ENCODE measurements around the gene GCNT2. TPM values are rescaled to one million over a fixed set of nuclear protein-coding genes. Genes with fewer than 3 reads are reported as not detected.

GCNT2 gene
- total RNA-seq, 1 experiment from 2014 or later, result 42.8 TPM

- intact Hi-C loops (cut with micrococcal nuclease; ENCODE audit: unreplicated experiment), result no loop called here
Measured at GRCh38 chr6:10511477-10511876, 9.7 kb upstream of the GCNT2 start.

GRCh38 chr6:10513544-10513943 is 7.6 kb upstream of the GCNT2 start:
- Histone ChIP-seq H3K27ac (ENCODE audit: low read length) (no peak overlapping the region), H3K9me3 (ENCODE audit: control insufficient read depth, insufficient read depth, low read depth, low read length) (no peaks in the 10 kb centered on the region), H3K27me3 (ENCODE audit: control insufficient read depth, insufficient read depth, low read length) (no peaks in the 10 kb centered on the region), H3K4me1 (ENCODE audit: control insufficient read depth, insufficient read depth, low read length) (peaks cover 18% of the 10 kb centered on the region), H3K4me3 (ENCODE audit: low read depth in 2 of 2, low read length in 2 of 2) (no peak overlapping the region), H3K36me3 (ENCODE audit: control insufficient read depth, insufficient read depth, low read length) (no peaks in the 10 kb centered on the region)
- no peak for TF ChIP-seq TCF7L2 (IDR thresholded peaks at IDR 0.05; ENCODE audit: low read depth, low read length)
- TF ChIP-seq CTCF (IDR thresholded peaks at IDR 0.05), result no peak
- no peak for TF ChIP-seq SIN3A (IDR thresholded peaks at IDR 0.05; ENCODE audit: borderline replicate concordance, insufficient read depth, low read depth, low read length)
- no peak for TF ChIP-seq POLR2AphosphoS5 (IDR thresholded peaks at IDR 0.05; ENCODE audit: low read depth, low read length)
- TF ChIP-seq REST (IDR thresholded peaks at IDR 0.05; ENCODE audit: insufficient read depth in 1 of 2, low read depth in 2 of 2, low read length in 1 of 2), result no peak
- in situ Hi-C loops (cut with HindIII; ENCODE audit: low pct_unique_long_range_greater_than_20kb, low sequenced_read_pairs), result no loop called here
- CTCF ChIA-PET, result no interaction called here
- no peak for DNase-seq (ENCODE audit: low read depth, low spot score)
- ATAC-seq, result no peak
- intact Hi-C loops (cut with micrococcal nuclease; ENCODE audit: unreplicated experiment), result no loop called here
- POLR2A ChIA-PET, result no interaction called here
- no TSS peak for BruUV-seq (replicated peaks)

More at GRCh38 chr6:10511477-10511876, 9.7 kb upstream of the GCNT2 start:
- Histone ChIP-seq H3K4me3 (ENCODE audit: low read depth in 2 of 2, low read length in 2 of 2) (no peak overlapping the region), H3K27ac (ENCODE audit: low read length) (peak overlapping the region; percentile 64), H3K4me1 (ENCODE audit: control insufficient read depth, insufficient read depth, low read length) (peaks cover 16% of the 10 kb centered on the region), H3K36me3 (ENCODE audit: control insufficient read depth, insufficient read depth, low read length) (no peaks in the 10 kb centered on the region), H3K27me3 (ENCODE audit: control insufficient read depth, insufficient read depth, low read length) (no peaks in the 10 kb centered on the region), H3K9me3 (ENCODE audit: control insufficient read depth, insufficient read depth, low read depth, low read length) (no peaks in the 10 kb centered on the region)
- POLR2A ChIA-PET, result interaction anchor here (0.5 kb wide), 1 partner anchor 1179 kb away, joined by 4 read pairs; no protein-coding TSS in a partner anchor
- in situ Hi-C loops (cut with HindIII; ENCODE audit: low pct_unique_long_range_greater_than_20kb, low sequenced_read_pairs), result no loop called here
- CTCF ChIA-PET, result interaction anchor here (0.9 kb wide), 1 partner anchor 10 kb away, joined by 4 read pairs; the partner anchor contains the start of gene GCNT2
- TF ChIP-seq TCF7L2 (IDR thresholded peaks at IDR 0.05; ENCODE audit: low read depth, low read length), result no peak
- no peak for TF ChIP-seq SIN3A (IDR thresholded peaks at IDR 0.05; ENCODE audit: borderline replicate concordance, insufficient read depth, low read depth, low read length)
- TF ChIP-seq CTCF (IDR thresholded peaks at IDR 0.05), result no peak
- no peak for TF ChIP-seq REST (IDR thresholded peaks at IDR 0.05; ENCODE audit: insufficient read depth in 1 of 2, low read depth in 2 of 2, low read length in 1 of 2)
- TF ChIP-seq POLR2AphosphoS5 (IDR thresholded peaks at IDR 0.05; ENCODE audit: low read depth, low read length), result no peak
- DNase-seq (ENCODE audit: low read depth, low spot score) (no peak), ATAC-seq (peak; percentile 56)
- BruUV-seq (replicated peaks), result no TSS peak

Measured in Panc1 (cell line).